Measurements from ENCODE around the gene GLP2R. TPM values are rescaled to one million over a fixed set of nuclear protein-coding genes. Genes with fewer than 3 reads are reported as not detected.

The GLP2R gene
- total RNA-seq, 1 experiment from 2014 or later: not detected

GRCh38 chr17:9937901-9938300 lies 112.2 kb downstream of the GLP2R start:
- ChIA-PET POLR2A (ENCODE audit: low non-redundant PET) (no interaction called here), CTCF (no interaction called here)
- no peaks in the 10 kb centered on the region for H3K4me1 ChIP-seq (ENCODE audit: insufficient read depth, low read length, poor library complexity, severe bottlenecking)
- H3K36me3 ChIP-seq (ENCODE audit: insufficient read depth, low read length, poor library complexity, severe bottlenecking): no peaks in the 10 kb centered on the region
- no TSS peak for BruUV-seq (replicated peaks)
- H3K27me3 ChIP-seq (replicated peaks; ENCODE audit: insufficient read depth, low read depth, low read length, poor library complexity): no peaks in the 10 kb centered on the region
- no peak for DNase-seq (ENCODE audit: low spot score)
- H3K4me3 ChIP-seq (ENCODE audit: low read depth, low read length, poor library complexity, severe bottlenecking): no peak overlapping the region
- no peak overlapping the region for H3K27ac ChIP-seq (ENCODE audit: low read depth, low read length, poor library complexity, severe bottlenecking)
- intact Hi-C loops (cut with micrococcal nuclease; ENCODE audit: unreplicated experiment): no loop called here
- no peaks in the 10 kb centered on the region for H3K9me3 ChIP-seq (ENCODE audit: low read depth, low read length, poor library complexity, severe bottlenecking)
- no peak for TF ChIP-seq EZH2 (IDR thresholded peaks at IDR 0.05; ENCODE audit: borderline replicate concordance, low read depth, low read length, poor library complexity, severe bottlenecking)
- no peak for TF ChIP-seq CTCF (conservative IDR thresholded peaks at IDR 0.05; ENCODE audit: low read depth, low read length)

- intact Hi-C loops (cut with micrococcal nuclease; ENCODE audit: unreplicated experiment): no loop called here
- CTCF ChIA-PET: interaction anchor here (0.6 kb wide), 1 partner anchor 679 kb away, joined by 5 read pairs; no protein-coding TSS in a partner anchor
- H3K9me3 ChIP-seq (ENCODE audit: low read depth, low read length, poor library complexity, severe bottlenecking): no peaks in the 10 kb centered on the region
- H3K4me1 ChIP-seq (ENCODE audit: insufficient read depth, low read length, poor library complexity, severe bottlenecking): no peaks in the 10 kb centered on the region
- no peak for DNase-seq (ENCODE audit: low spot score)
- H3K27ac ChIP-seq (ENCODE audit: low read depth, low read length, poor library complexity, severe bottlenecking): no peak overlapping the region
- H3K4me3 ChIP-seq (ENCODE audit: low read depth, low read length, poor library complexity, severe bottlenecking): no peak overlapping the region
- POLR2A ChIA-PET (ENCODE audit: low non-redundant PET): no interaction called here
- no peaks in the 10 kb centered on the region for H3K27me3 ChIP-seq (replicated peaks; ENCODE audit: insufficient read depth, low read depth, low read length, poor library complexity)
- no peaks in the 10 kb centered on the region for H3K36me3 ChIP-seq (ENCODE audit: insufficient read depth, low read length, poor library complexity, severe bottlenecking)
- BruUV-seq (replicated peaks): no TSS peak
- no peak for TF ChIP-seq CTCF (conservative IDR thresholded peaks at IDR 0.05; ENCODE audit: low read depth, low read length)
- no peak for TF ChIP-seq EZH2 (IDR thresholded peaks at IDR 0.05; ENCODE audit: borderline replicate concordance, low read depth, low read length, poor library complexity, severe bottlenecking)
Observed at GRCh38 chr17:9938764-9939163, 113.0 kb downstream of the GLP2R start.

- Histone ChIP-seq H3K36me3 (ENCODE audit: insufficient read depth, low read length, poor library complexity, severe bottlenecking) (no peaks in the 10 kb centered on the region), H3K27ac (ENCODE audit: low read depth, low read length, poor library complexity, severe bottlenecking) (no peak overlapping the region), H3K9me3 (ENCODE audit: low read depth, low read length, poor library complexity, severe bottlenecking) (no peaks in the 10 kb centered on the region), H3K4me1 (ENCODE audit: insufficient read depth, low read length, poor library complexity, severe bottlenecking) (no peaks in the 10 kb centered on the region), H3K27me3 (replicated peaks; ENCODE audit: insufficient read depth, low read depth, low read length, poor library complexity) (no peaks in the 10 kb centered on the region), H3K4me3 (ENCODE audit: low read depth, low read length, poor library complexity, severe bottlenecking) (no peak overlapping the region)
- BruUV-seq (replicated peaks): no TSS peak
- POLR2A ChIA-PET (ENCODE audit: low non-redundant PET): no interaction called here
- DNase-seq (ENCODE audit: low spot score): no peak
- CTCF ChIA-PET: no interaction called here
- TF ChIP-seq CTCF (conservative IDR thresholded peaks at IDR 0.05; ENCODE audit: low read depth, low read length) (no peak), EZH2 (IDR thresholded peaks at IDR 0.05; ENCODE audit: borderline replicate concordance, low read depth, low read length, poor library complexity, severe bottlenecking) (no peak)
- intact Hi-C loops (cut with micrococcal nuclease; ENCODE audit: unreplicated experiment): no loop called here
Observed at GRCh38 chr17:9940841-9941240, 115.1 kb downstream of the GLP2R start.

All from A673 (cell line).